ENCODE measurements around the gene LRRC57. TPM values are rescaled to one million over a fixed set of nuclear protein-coding genes. Genes with fewer than 3 reads are reported as not detected.

The LRRC57 gene
- total RNA-seq, 4 donors from 2014 or later, result 12.8 to 20.1 (median 17.3) TPM

GRCh38 chr15:42499858-42500609 is 48.6 kb downstream of the LRRC57 start:
- no peaks in the 10 kb centered on the region for H3K27me3 ChIP-seq
- TF ChIP-seq POLR2AphosphoS5 (IDR thresholded peaks at IDR 0.05) (no peak), EP300 (IDR thresholded peaks at IDR 0.05) (no peak), POLR2A (IDR thresholded peaks at IDR 0.05; ENCODE audit: low read depth) (no peak), CTCF (IDR thresholded peaks at IDR 0.05) (no peak)
- H3K4me1 ChIP-seq, result peaks cover 31 to 71% (median 56%) of the 10 kb centered on the region in 4 donors
- peaks cover 0 to 4% (median 0%) of the 10 kb centered on the region in 4 donors for H3K36me3 ChIP-seq
- H3K27ac ChIP-seq (replicated peaks in 1 of 4), result peak overlapping the region; percentile 35 to 61 (median 52)
- WGBS, result 75% methylated on average over 12 of the region's 12 CpGs
- no peak overlapping the region for H3K4me3 ChIP-seq
- no peak for DNase-seq (ENCODE audit: extremely low spot score)
- no peaks in the 10 kb centered on the region for H3K9me3 ChIP-seq
- intact Hi-C loops (cut with DNase I), result no loop called here

DNA sequence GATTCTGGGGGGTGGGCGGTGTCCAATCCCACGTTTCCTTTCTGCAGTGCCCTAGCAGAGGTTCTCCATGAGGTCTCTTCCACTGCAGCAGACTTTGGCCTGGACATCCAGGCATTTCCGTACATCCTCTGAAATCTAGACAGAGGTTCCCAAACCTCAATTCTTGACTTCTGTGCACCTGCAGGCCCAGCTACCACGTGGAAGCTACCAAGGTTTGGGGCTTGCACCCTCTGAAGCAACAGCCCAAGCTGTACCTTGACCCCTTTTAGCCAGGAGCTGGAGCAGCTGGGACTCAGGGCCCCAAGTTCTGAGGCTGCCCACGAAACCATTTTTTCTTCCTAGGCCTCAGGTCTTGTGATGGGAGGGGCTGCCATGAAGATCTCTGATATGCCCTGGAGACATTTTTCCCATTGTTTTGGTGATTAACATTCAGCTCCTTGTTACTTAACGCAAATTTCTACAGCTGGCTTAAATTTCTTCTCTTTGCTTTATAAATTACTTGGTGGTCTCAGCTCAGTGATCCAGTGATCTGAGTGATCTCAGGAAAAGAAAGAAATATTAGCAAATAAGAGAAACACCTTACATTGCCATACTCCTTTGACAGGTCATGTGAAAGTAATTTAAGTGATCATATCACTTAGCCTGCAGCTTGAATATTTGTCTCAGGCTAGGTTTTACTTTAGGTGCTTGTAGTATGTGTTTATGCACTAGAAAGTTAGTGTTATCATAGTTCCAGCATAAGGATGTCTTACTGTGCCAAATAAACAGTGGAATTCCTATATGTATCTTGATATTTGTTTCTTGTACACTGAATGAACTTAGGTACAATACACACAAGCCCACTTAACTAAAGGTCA is 50.2 kb downstream of the LRRC57 start:
- Histone ChIP-seq H3K36me3 (peaks cover 0 to 4% (median 0%) of the 10 kb centered on the region in 4 donors), H3K9me3 (no peaks in the 10 kb centered on the region), H3K4me1 (peaks cover 38 to 68% (median 61%) of the 10 kb centered on the region in 4 donors), H3K4me3 (no peak overlapping the region), H3K27me3 (no peaks in the 10 kb centered on the region), H3K27ac (replicated peaks in 1 of 4) (peak overlapping the region; percentile 20 to 58 (median 51))
- 79% methylated on average over 6 of the region's 6 CpGs for WGBS
- intact Hi-C loops (cut with DNase I), result no loop called here
- no peak for TF ChIP-seq POLR2A (IDR thresholded peaks at IDR 0.05; ENCODE audit: low read depth)
- TF ChIP-seq EP300 (IDR thresholded peaks at IDR 0.05), result no peak
- TF ChIP-seq CTCF (IDR thresholded peaks at IDR 0.05), result no peak
- no peak for TF ChIP-seq POLR2AphosphoS5 (IDR thresholded peaks at IDR 0.05)
- DNase-seq (ENCODE audit: extremely low spot score), result no peak

- H3K4me1 ChIP-seq, result peaks cover 36 to 74% (median 62%) of the 10 kb centered on the region in 4 donors
- peak; percentile 98 for DNase-seq (ENCODE audit: extremely low spot score)
- H3K9me3 ChIP-seq, result no peaks in the 10 kb centered on the region
- H3K27me3 ChIP-seq, result no peaks in the 10 kb centered on the region
- WGBS, result under 1% methylated on average over 27 of the region's 43 CpGs
- TF ChIP-seq POLR2A (IDR thresholded peaks at IDR 0.05; ENCODE audit: low read depth) (peak; percentile 81), EP300 (IDR thresholded peaks at IDR 0.05) (peak; percentile 55), POLR2AphosphoS5 (IDR thresholded peaks at IDR 0.05) (peak; percentile 96 to 97), CTCF (IDR thresholded peaks at IDR 0.05) (no peak)
- H3K27ac ChIP-seq (replicated peaks in 1 of 4), result peak within 1 kb of the TSS; percentile 83 to 95 (median 91)
- peaks cover 0 to 4% (median 0%) of the 10 kb centered on the region in 4 donors for H3K36me3 ChIP-seq
- intact Hi-C loops (cut with DNase I), result no loop called here
- peak within 1 kb of the TSS; percentile 66 to 77 (median 76) for H3K4me3 ChIP-seq
These were observed 53.0 kb downstream of the LRRC57 start, which contains the start of gene SNAP23 for GRCh38 chr15:42495361-42496212. SNAP23 (plus strand) TSS chr15:42495634; CDS start chr15:42511847, 16,213 bp downstream.

GRCh38 chr15:42494998-42495360 is 53.6 kb downstream of the LRRC57 start:
- H3K27ac ChIP-seq (replicated peaks in 1 of 4), result peak overlapping the region; percentile 83 to 95 (median 91)
- H3K4me3 ChIP-seq, result peak overlapping the region; percentile 66 to 77 (median 76)
- 5% methylated on average over 10 of the region's 10 CpGs for WGBS
- TF ChIP-seq POLR2AphosphoS5 (IDR thresholded peaks at IDR 0.05) (peak in 1 of 2 donors; percentile 2), POLR2A (IDR thresholded peaks at IDR 0.05; ENCODE audit: low read depth) (no peak)
- H3K27me3 ChIP-seq, result no peaks in the 10 kb centered on the region
- intact Hi-C loops (cut with DNase I), result no loop called here
- no peaks in the 10 kb centered on the region for H3K9me3 ChIP-seq
- no peak for DNase-seq (ENCODE audit: extremely low spot score)
- peaks cover 0 to 4% (median 0%) of the 10 kb centered on the region in 4 donors for H3K36me3 ChIP-seq
- peaks cover 33 to 73% (median 62%) of the 10 kb centered on the region in 4 donors for H3K4me1 ChIP-seq
